ENCODE measurements around the gene C17orf58. TPM values are rescaled to one million over a fixed set of nuclear protein-coding genes. Genes with fewer than 3 reads are reported as not detected.
A peak's percentile ranks its signal among the peaks of the same experiment; 100 is the strongest.

The C17orf58 gene
- total and polyA plus RNA-seq, 2 of the 4 experiments (the other 2 are of a cell fraction), result 7.2 to 10.2 TPM

GRCh38 chr17:68033636-68034451 is 37.6 kb upstream of the C17orf58 start:
- H2AK9ac ChIP-seq (replicated peaks; ENCODE audit: low read depth, low read length, poor library complexity), result peak overlapping the region; percentile 68
- H3K9me1 ChIP-seq (ENCODE audit: insufficient read depth, low read length), result no peaks in the 10 kb centered on the region
- ATAC-seq (ENCODE audit: low read depth), result peak; percentile 45
- no peaks in the 10 kb centered on the region for H3K27me3 ChIP-seq (ENCODE audit: control insufficient read depth, insufficient read depth, low read length)
- H2BK5ac ChIP-seq (ENCODE audit: low read depth, low read length, poor library complexity, severe bottlenecking), result no peak overlapping the region
- 80% methylated on average over 1 of the region's 7 CpGs; no CpG with 5 or more reads in 1 of the 2 experiments for WGBS, 2 experiments (ENCODE audit: extremely low coverage in 2 of 2, insufficient read length in 1 of 2)
- no peak overlapping the region; the same call in 2 of the 3 replicates for H2BK15ac ChIP-seq (ENCODE audit: low read depth, low read length)
- intact Hi-C loops (cut with micrococcal nuclease) (no loop called here), dilution Hi-C loops (cut with HindIII; ENCODE audit: low sequenced_read_pairs, unreplicated experiment) (no loop called here), in situ Hi-C loops (cut with MboI; ENCODE audit: low sequenced_read_pairs) (no loop called here)
- H4K5ac ChIP-seq (ENCODE audit: low read depth, low read length), result peak overlapping the region; percentile 78
- peak overlapping the region; percentile 33; the same call in 1 of the 2 replicates for H3K18ac ChIP-seq (ENCODE audit: low read depth, low read length)
- H3K4ac ChIP-seq (ENCODE audit: low read depth, low read length), result peak overlapping the region; percentile 35
- peak overlapping the region; percentile 5 to 81; a peak in 3 of 4 replicates for H4K8ac ChIP-seq (ENCODE audit: low read depth in 2 of 2, low read length in 2 of 2)
- peak overlapping the region; percentile 37; the same call in 1 of the 2 replicates for H3K14ac ChIP-seq (replicated peaks; ENCODE audit: low read depth, low read length)
- no peaks in the 10 kb centered on the region for H3K9me3 ChIP-seq (ENCODE audit: control insufficient read depth, insufficient read depth, low read length)
- no TSS peak for BruUV-seq (replicated peaks)
- H3K56ac ChIP-seq (ENCODE audit: extremely low read depth, insufficient read depth, low read length), result no peak overlapping the region
- H4K20me1 ChIP-seq (ENCODE audit: insufficient read depth, low read length), result no peaks in the 10 kb centered on the region
- H2AFZ ChIP-seq (replicated peaks; ENCODE audit: low read length, poor library complexity), result peak overlapping the region; percentile 89
- no peak overlapping the region for H3K4me2 ChIP-seq (ENCODE audit: low read depth, low read length)
- H3K36me3 ChIP-seq (ENCODE audit: control insufficient read depth, insufficient read depth, low read length), result peaks cover 12% of the 10 kb centered on the region
- H3K23ac ChIP-seq (ENCODE audit: low read depth, low read length), result no peak overlapping the region
- ChIA-PET POLR2A (ENCODE audit: unreplicated experiment) (interaction anchor here (0.6 kb wide), 1 partner anchor 673 kb away, joined by 17 read pairs; no protein-coding TSS in a partner anchor), CTCF (no interaction called here)
- H2BK120ac ChIP-seq (ENCODE audit: low read depth, low read length), result 0 out of 2 replicates have a peak overlapping the region, but pooled peaks have one; percentile 52
- TF ChIP-seq RCOR1 (IDR thresholded peaks at IDR 0.05; ENCODE audit: insufficient replicate concordance, low read length) (no peak), USF2 (IDR thresholded peaks at IDR 0.05; ENCODE audit: low read depth, low read length) (peak; percentile 75)
- H3K9ac ChIP-seq (ENCODE audit: low read depth, low read length), result no peak overlapping the region
- H2AK5ac ChIP-seq (ENCODE audit: low read depth, low read length), result peak overlapping the region; percentile 5; the same call in 1 of the 2 replicates
- peak overlapping the region; percentile 41; the same call in 1 of the 2 replicates for H4K91ac ChIP-seq (ENCODE audit: insufficient read depth, low read depth, low read length)
- peak; percentile 65 for DNase-seq
- peak overlapping the region; percentile 20; the same call in 1 of the 2 replicates for H2BK20ac ChIP-seq (ENCODE audit: low read depth, low read length)
- H3K27ac ChIP-seq (ENCODE audit: insufficient read depth, low read length), result no peak overlapping the region; the same call in 1 of the 2 replicates
- H3K79me1 ChIP-seq (ENCODE audit: low read depth in 1 of 2, low read length in 2 of 2), result peaks cover 5 to 13% of the 10 kb centered on the region in 2 experiments; a peak in 3 of 4 replicates
- no peak overlapping the region for H3K4me3 ChIP-seq (ENCODE audit: insufficient read depth, low read depth, low read length)
- no peaks in the 10 kb centered on the region; the same call in 1 of the 2 replicates for H3K4me1 ChIP-seq (ENCODE audit: control insufficient read depth, insufficient read depth, low read length)

Measured in IMR-90 (cell line).